Gastrocnemius medialis (tissue), 4 donors: ENCODE results near the gene TPM2. TPM values are rescaled to one million over a fixed set of nuclear protein-coding genes. Genes with fewer than 3 reads are reported as not detected.

Experiments
- ATAC-seq, 2 donors: fragments of 150-250 bp; one replicate each; pipeline ENCODE4 v1.9.1; 2016
- DNase-seq, 2 donors: peaks; one replicate each; pipeline ENCODE4 v3.0.0-alpha.2; 2019
- H3K27ac ChIP-seq, 4 donors: fragments of 200-600 bp; sonication (generic); 1 replicate in 1 of 4; 2 replicates in 3 of 4; pipeline ENCODE4 v1.5.1; 2016 to 2018; ENCODE audit warnings: mild to moderate bottlenecking in 2 of 4, moderate library complexity in 1 of 4
- H3K27me3 ChIP-seq, 3 donors: fragments of 200-600 bp; sonication (generic) in 2 of 3; 1 replicate in 1 of 3; 2 replicates in 2 of 3; pipeline versions ENCODE4 v1.5.1 to v1.6.0; 2016 to 2019; ENCODE audit warnings: mild to moderate bottlenecking in 1 of 3, moderate library complexity in 1 of 3
- H3K36me3 ChIP-seq, 2 donors: fragments of 200-600 bp; sonication (generic) in 1 of 2; one replicate each; pipeline ENCODE4 v1.5.1; 2017 to 2018
- H3K4me1 ChIP-seq, 2 donors: fragments of 200-600 bp; sonication (generic) in 1 of 2; one replicate each; pipeline ENCODE4 v1.5.1; 2016 to 2017; ENCODE audit warnings: mild to moderate bottlenecking in 2 of 2
- H3K4me3 ChIP-seq, 4 donors: fragments of 200-600 bp; sonication (generic) in 3 of 4; 1 replicate in 1 of 4; 2 replicates in 3 of 4; pipeline ENCODE4 v1.5.1; 2016 to 2019; ENCODE audit warnings: mild to moderate bottlenecking in 2 of 4
- H3K9me3 ChIP-seq, 3 donors: fragments of 200-600 bp; sonication (generic) in 2 of 3; 1 replicate in 1 of 3; 2 replicates in 2 of 3; pipeline ENCODE4 v1.5.1; 2016 to 2019
- POLR2A ChIP-seq, 2 donors: fragments of 450-650 bp; IDR thresholded peaks; one replicate each; pipeline ENCODE4 v1.6.1; 2017; ENCODE audit warnings: antibody characterized with exemption in 2 of 2, mild to moderate bottlenecking in 2 of 2, moderate library complexity in 2 of 2
- in situ Hi-C, 4 donors: fragments of 200-750 bp; cut with MboI; loops; one replicate each; pipeline versions ENCODE4 v1.15.0 to v1.8.0; 2017; ENCODE audit warnings: low sequenced_read_pairs in 4 of 4
- intact Hi-C: fragments of 100-400 bp; cut with DNase I; formaldehyde crosslinking; loops from one replicate; pipeline ENCODE4 v1.15.1; 2023; ENCODE audit warnings: low total_unique reads
- total RNA-seq, 4 donors: library from RNA; depleted of rRNA; stranded (reverse); fragments of >200 nt; gene quantifications; one replicate each; pipeline versions ENCODE4 v1.1.0 to v1.2.3, GENCODE V29; 2016
- TF ChIP-seq, protein P1 (sequence below), 5 experiments: fragments of 450-650 bp in 3 of 5; fragments of 200-600 bp in 2 of 5; sonication (generic) in 2 of 5; IDR thresholded peaks in 4 of 5; conservative IDR thresholded peaks in 1 of 5; 1 replicate in 4 of 5; 2 replicates in 1 of 5; pipeline ENCODE4 v1.5.1; 2016 to 2019; ENCODE audit warnings: antibody characterized with exemption in 5 of 5, mild to moderate bottlenecking in 3 of 5, moderate library complexity in 3 of 5

Gene TPM2
- total RNA-seq, 4 donors from 2014 or later = 6,121 to 7,913 (median 7,020) TPM

DNA sequence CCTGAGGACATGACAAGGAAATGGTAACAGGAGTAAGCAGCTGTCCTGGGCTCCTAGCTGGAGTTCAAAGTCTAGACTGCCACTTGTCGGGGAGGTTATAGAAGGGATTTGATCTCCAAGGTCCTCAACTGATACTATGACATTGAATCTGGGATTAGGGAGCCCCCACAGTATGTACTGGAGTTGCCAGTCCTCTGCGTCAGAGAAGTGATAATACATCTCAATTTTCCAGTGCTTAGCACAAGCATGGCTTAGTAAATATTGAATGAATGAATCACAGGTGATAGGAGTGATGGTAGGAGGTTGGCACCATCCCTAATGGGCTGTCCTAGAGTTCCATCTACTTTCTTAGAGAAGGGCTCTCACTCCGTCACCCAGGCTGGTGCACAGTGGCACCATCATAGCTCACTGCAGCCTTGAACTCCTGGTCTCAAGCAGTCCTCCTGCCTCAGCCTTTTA is 6.2 kb upstream of the TPM2 start:
- H3K27ac ChIP-seq = peak overlapping the region; percentile 37 to 66 (median 52)
- peaks cover 7 to 8% of the 10 kb centered on the region in 2 donors for H3K4me1 ChIP-seq
- no peak overlapping the region for H3K4me3 ChIP-seq
- H3K27me3 ChIP-seq = no peaks in the 10 kb centered on the region
- TF ChIP-seq POLR2A (IDR thresholded peaks at IDR 0.05) = no peak
- TF ChIP-seq, protein P1, sequence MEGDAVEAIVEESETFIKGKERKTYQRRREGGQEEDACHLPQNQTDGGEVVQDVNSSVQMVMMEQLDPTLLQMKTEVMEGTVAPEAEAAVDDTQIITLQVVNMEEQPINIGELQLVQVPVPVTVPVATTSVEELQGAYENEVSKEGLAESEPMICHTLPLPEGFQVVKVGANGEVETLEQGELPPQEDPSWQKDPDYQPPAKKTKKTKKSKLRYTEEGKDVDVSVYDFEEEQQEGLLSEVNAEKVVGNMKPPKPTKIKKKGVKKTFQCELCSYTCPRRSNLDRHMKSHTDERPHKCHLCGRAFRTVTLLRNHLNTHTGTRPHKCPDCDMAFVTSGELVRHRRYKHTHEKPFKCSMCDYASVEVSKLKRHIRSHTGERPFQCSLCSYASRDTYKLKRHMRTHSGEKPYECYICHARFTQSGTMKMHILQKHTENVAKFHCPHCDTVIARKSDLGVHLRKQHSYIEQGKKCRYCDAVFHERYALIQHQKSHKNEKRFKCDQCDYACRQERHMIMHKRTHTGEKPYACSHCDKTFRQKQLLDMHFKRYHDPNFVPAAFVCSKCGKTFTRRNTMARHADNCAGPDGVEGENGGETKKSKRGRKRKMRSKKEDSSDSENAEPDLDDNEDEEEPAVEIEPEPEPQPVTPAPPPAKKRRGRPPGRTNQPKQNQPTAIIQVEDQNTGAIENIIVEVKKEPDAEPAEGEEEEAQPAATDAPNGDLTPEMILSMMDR (IDR thresholded peaks at IDR 0.05 in 4 of 5, conservative IDR thresholded peaks at IDR 0.05 in 1 of 5) = no peak
- peaks cover 6 to 43% of the 10 kb centered on the region in 2 donors for H3K36me3 ChIP-seq
- in situ Hi-C loops (loop anchor here in 1 of 4 donors (10.0 kb wide), 1 partner anchor 51 kb away; no protein-coding TSS in a partner anchor), intact Hi-C loops (no loop called here)
- ATAC-seq (no peak), DNase-seq (no peak)
- H3K9me3 ChIP-seq = no peaks in the 10 kb centered on the region

DNA sequence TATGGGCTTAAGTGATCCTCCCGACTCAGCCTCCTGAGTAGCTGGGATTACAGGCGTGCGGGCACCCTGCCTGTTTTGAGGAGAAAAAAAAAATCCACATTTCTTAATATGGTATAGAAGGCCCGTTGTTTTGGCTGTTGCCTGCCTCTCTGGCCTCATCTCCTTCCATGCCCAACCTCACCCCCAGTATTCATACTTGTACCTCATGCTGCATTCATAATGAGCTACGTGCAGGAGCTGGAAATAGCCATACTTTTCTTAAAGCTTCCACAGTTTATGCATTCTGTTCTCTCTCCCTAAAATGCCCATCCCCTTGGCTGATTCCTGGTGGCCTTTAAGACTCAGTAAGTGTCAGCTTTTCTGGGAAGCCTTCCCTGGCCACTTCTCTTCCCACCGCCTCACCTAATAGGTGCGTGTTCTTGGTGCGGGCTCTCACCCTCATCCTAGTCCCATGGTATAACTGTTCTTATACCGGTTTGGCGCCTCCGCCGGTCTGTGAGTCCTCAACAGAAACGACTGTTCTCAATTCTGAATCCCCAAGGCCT is 2.1 kb upstream of the TPM2 start:
- peaks cover 29 to 30% of the 10 kb centered on the region in 2 donors for H3K4me1 ChIP-seq

DNA sequence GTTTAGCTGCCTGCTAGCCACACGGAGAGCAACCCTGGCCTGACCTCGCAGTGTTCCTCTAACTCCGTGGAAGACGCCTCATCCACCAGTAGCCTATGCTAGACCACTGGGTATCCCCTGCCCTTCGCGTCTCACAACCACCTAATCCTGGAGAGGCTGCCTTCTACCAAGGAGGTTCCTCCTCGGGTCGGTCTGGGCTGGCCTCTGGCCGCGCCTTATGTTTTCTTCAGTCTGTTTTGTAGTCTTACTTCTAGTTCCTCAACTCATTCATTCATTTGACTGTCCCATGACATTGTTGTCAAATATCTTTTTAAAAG is 1.6 kb upstream of the TPM2 start:
- TF ChIP-seq, protein P1 (IDR thresholded peaks at IDR 0.05 in 4 of 5, conservative IDR thresholded peaks at IDR 0.05 in 1 of 5) = no peak
- no peak for TF ChIP-seq POLR2A (IDR thresholded peaks at IDR 0.05)
- DNase-seq (no peak), ATAC-seq (peak; percentile 0 to 5)
- intact Hi-C loops (loop anchor here (1.0 to 2.0 kb wide), 2 partner anchors 42 to 45 kb away; partner anchors contain the start of genes CREB3 and TLN1), in situ Hi-C loops (loop anchor here in 1 of 4 donors (10.0 kb wide), 1 partner anchor 46 kb away; no protein-coding TSS in a partner anchor)
- Histone ChIP-seq H3K36me3 (no peaks in the 10 kb centered on the region), H3K27me3 (no peaks in the 10 kb centered on the region), H3K27ac (peak overlapping the region; percentile 97 to 99 (median 98)), H3K4me3 (peak overlapping the region; percentile 77 to 96 (median 87)), H3K4me1 (peaks cover 29 to 31% of the 10 kb centered on the region in 2 donors), H3K9me3 (no peaks in the 10 kb centered on the region)

More for the DNA sequence above, 2.1 kb upstream of the TPM2 start:
- no peak for TF ChIP-seq POLR2A (IDR thresholded peaks at IDR 0.05)
- intact Hi-C loops = loop anchor here (1.0 to 2.0 kb wide), 2 partner anchors 41 to 46 kb away; partner anchors contain the start of genes CREB3 and TLN1
- H3K4me3 ChIP-seq = no peak overlapping the region
- H3K9me3 ChIP-seq = no peaks in the 10 kb centered on the region
- peaks cover 0 to 1% of the 10 kb centered on the region in 2 donors for H3K36me3 ChIP-seq
- H3K27ac ChIP-seq = peak overlapping the region; percentile 97 to 99 (median 98)
- H3K27me3 ChIP-seq = no peaks in the 10 kb centered on the region
- DNase-seq (no peak), ATAC-seq (no peak)
- in situ Hi-C loops = loop anchor here in 1 of 4 donors (10.0 kb wide), 1 partner anchor 47 kb away; no protein-coding TSS in a partner anchor

GRCh38 chr9:35690614-35691333 is 1.0 kb upstream of the TPM2 start:
- DNase-seq (peak; percentile 56 to 75), ATAC-seq (peak; percentile 21 to 32)
- intact Hi-C loops = loop anchor here (1.0 to 2.0 kb wide), 4 partner anchors 32 to 86 kb away; partner anchors contain the start of genes CCDC107, CREB3, RMRP and TLN1
- TF ChIP-seq, protein P1 (IDR thresholded peaks at IDR 0.05 in 4 of 5, conservative IDR thresholded peaks at IDR 0.05 in 1 of 5) = no peak
- peak; percentile 21 to 25 for TF ChIP-seq POLR2A (IDR thresholded peaks at IDR 0.05)
- peak overlapping the region; percentile 77 to 96 (median 87) for H3K4me3 ChIP-seq
- H3K27ac ChIP-seq = peak overlapping the region; percentile 97 to 99 (median 98)
- no peaks in the 10 kb centered on the region for H3K9me3 ChIP-seq
- in situ Hi-C loops = loop anchor here in 1 of 4 donors (10.0 kb wide), 1 partner anchor 46 kb away; no protein-coding TSS in a partner anchor
- peaks cover 34 to 36% of the 10 kb centered on the region in 2 donors for H3K4me1 ChIP-seq
- H3K36me3 ChIP-seq = peaks cover 0 to under 1% of the 10 kb centered on the region in 2 donors
- H3K27me3 ChIP-seq = no peaks in the 10 kb centered on the region

GRCh38 chr9:35690294-35690613 is 529 bp upstream of the TPM2 start:
- in situ Hi-C loops (loop anchor here in 1 of 4 donors (10.0 kb wide), 1 partner anchor 45 kb away; no protein-coding TSS in a partner anchor), intact Hi-C loops (loop anchor here (1.0 to 2.0 kb wide), 3 partner anchors 32 to 86 kb away; partner anchors contain the start of genes CCDC107, CREB3, RMRP and TLN1)
- Histone ChIP-seq H3K27me3 (no peaks in the 10 kb centered on the region), H3K4me1 (peaks cover 40 to 41% of the 10 kb centered on the region in 2 donors), H3K27ac (peak overlapping the region; percentile 97 to 99 (median 98)), H3K9me3 (no peaks in the 10 kb centered on the region), H3K36me3 (peaks cover 0 to 6% of the 10 kb centered on the region in 2 donors), H3K4me3 (peak overlapping the region; percentile 77 to 96 (median 87))
- peak in 1 of 2 donors; percentile 43 for DNase-seq
- ATAC-seq = no peak
- TF ChIP-seq, protein P1 (IDR thresholded peaks at IDR 0.05 in 4 of 5, conservative IDR thresholded peaks at IDR 0.05 in 1 of 5) = no peak
- no peak for TF ChIP-seq POLR2A (IDR thresholded peaks at IDR 0.05)
